DND-41 (cell line): ENCODE data around the gene NDUFS6.
A peak's percentile ranks its signal among the peaks of the same experiment; 100 is the strongest.

ENCODE experiments used
- ATAC-seq: fragments of 200-7000 bp; cut with Tn5 transposase; 3 replicates; pipeline ENCODE4 v1.9.1; 2021; ENCODE audit warnings: low read depth; ENCODE audit not compliant: insufficient read depth
- DNase-seq: peaks from one replicate; pipeline ENCODE4 v3.0.0-alpha.2; 2020
- H2AFZ ChIP-seq: 2 replicates; pipeline ENCODE4 v1.6.0; 2012; ENCODE audit warnings: low read depth, low read length
- H3K27ac ChIP-seq: 2 replicates; pipeline ENCODE4 v1.5.1; 2012; ENCODE audit warnings: low read length, inconsistent platforms
- H3K27me3 ChIP-seq: fragments of 200-600 bp; sonication (generic); 2 replicates; pipeline ENCODE4 v1.6.0; 2012; ENCODE audit warnings: low read length, mild to moderate bottlenecking, inconsistent platforms; ENCODE audit not compliant: insufficient read depth, poor library complexity
- H3K36me3 ChIP-seq: 2 replicates; pipeline ENCODE4 v1.5.1; 2012; ENCODE audit warnings: low read length, inconsistent platforms; ENCODE audit not compliant: insufficient read depth
- H3K4me1 ChIP-seq: 2 replicates; pipeline ENCODE4 v1.5.1; 2012; ENCODE audit warnings: mild to moderate bottlenecking, low read length; ENCODE audit not compliant: insufficient read depth
- H3K4me2 ChIP-seq: 2 replicates; pipeline ENCODE4 v1.6.0; 2012; ENCODE audit warnings: mild to moderate bottlenecking, moderate library complexity, low read length, inconsistent platforms; ENCODE audit not compliant: insufficient read depth
- H3K4me3 ChIP-seq, 2 experiments: fragments of 200-600 bp in 1 of 2; shearing (Covaris generic) in 1 of 2; 2 replicates each; pipeline ENCODE4 v1.5.1; 2012 to 2016; ENCODE audit warnings: inconsistent platforms in 2 of 2, low read length in 2 of 2, mild to moderate bottlenecking in 2 of 2, low read depth in 1 of 2, moderate library complexity in 1 of 2
- H3K79me2 ChIP-seq: 2 replicates; pipeline ENCODE4 v1.6.0; 2012; ENCODE audit warnings: low read length, inconsistent platforms; ENCODE audit not compliant: insufficient read depth
- H3K9ac ChIP-seq: 2 replicates; pipeline ENCODE4 v1.6.0; 2012; ENCODE audit warnings: low read depth, mild to moderate bottlenecking, inconsistent platforms, low read length, moderate library complexity
- H3K9me3 ChIP-seq: 2 replicates; pipeline ENCODE4 v1.5.1; 2012; ENCODE audit warnings: low read length, moderate library complexity, mild to moderate bottlenecking, inconsistent platforms; ENCODE audit not compliant: insufficient read depth, severe bottlenecking
- H4K20me1 ChIP-seq: 2 replicates; pipeline ENCODE4 v1.6.0; 2012; ENCODE audit warnings: low read length; ENCODE audit not compliant: insufficient read depth
- CTCF ChIP-seq: IDR thresholded peaks from 2 replicates; pipeline ENCODE4 v1.5.1; 2012; ENCODE audit warnings: borderline replicate concordance, low read length, moderate library complexity, mild to moderate bottlenecking; ENCODE audit not compliant: poor library complexity, severe bottlenecking; ENCODE audit errors: extremely low read depth
- EZH2 ChIP-seq: IDR thresholded peaks from 3 replicates; pipeline ENCODE4 v1.6.1; 2012; ENCODE audit warnings: borderline replicate concordance, low read depth, mild to moderate bottlenecking, moderate library complexity, low read length, inconsistent platforms; ENCODE audit not compliant: severe bottlenecking

NDUFS6 gene

GRCh38 chr5:1770443-1770802 is 30.8 kb upstream of the NDUFS6 start:
- TF ChIP-seq EZH2 (no peak), CTCF (no peak)
- H3K79me2 ChIP-seq = no peaks in the 10 kb centered on the region
- no peak overlapping the region for H2AFZ ChIP-seq
- DNase-seq (no peak), ATAC-seq (no peak)
- H3K27me3 ChIP-seq = peaks cover 7% of the 10 kb centered on the region
- H3K9ac ChIP-seq = no peak overlapping the region
- H4K20me1 ChIP-seq = no peaks in the 10 kb centered on the region
- no peaks in the 10 kb centered on the region for H3K36me3 ChIP-seq
- no peak overlapping the region for H3K4me3 ChIP-seq
- no peaks in the 10 kb centered on the region for H3K9me3 ChIP-seq
- H3K4me2 ChIP-seq = no peak overlapping the region
- no peak overlapping the region for H3K27ac ChIP-seq
- no peaks in the 10 kb centered on the region for H3K4me1 ChIP-seq

GRCh38 chr5:1771149-1772065 is 29.8 kb upstream of the NDUFS6 start:
- no peaks in the 10 kb centered on the region for H4K20me1 ChIP-seq
- no peak for DNase-seq
- H3K4me3 ChIP-seq = no peak overlapping the region
- no peak overlapping the region for H3K9ac ChIP-seq
- no peaks in the 10 kb centered on the region for H3K4me1 ChIP-seq
- H3K27me3 ChIP-seq = peaks cover 10% of the 10 kb centered on the region
- H3K36me3 ChIP-seq = no peaks in the 10 kb centered on the region
- no peak for TF ChIP-seq CTCF
- no peak for TF ChIP-seq EZH2
- H3K9me3 ChIP-seq = no peaks in the 10 kb centered on the region
- H3K79me2 ChIP-seq = no peaks in the 10 kb centered on the region
- H3K4me2 ChIP-seq = no peak overlapping the region
- no peak overlapping the region for H3K27ac ChIP-seq
- H2AFZ ChIP-seq = no peak overlapping the region
- no peak for ATAC-seq

- H3K9ac ChIP-seq = no peak overlapping the region
- no peak for DNase-seq
Observed at GRCh38 chr5:1772634-1773033, 28.6 kb upstream of the NDUFS6 start.

More at GRCh38 chr5:1772634-1773033, 28.6 kb upstream of the NDUFS6 start:
- H3K4me2 ChIP-seq = no peak overlapping the region
- peaks cover 14% of the 10 kb centered on the region for H3K27me3 ChIP-seq
- H3K4me3 ChIP-seq = no peak overlapping the region
- no peaks in the 10 kb centered on the region for H4K20me1 ChIP-seq
- H2AFZ ChIP-seq = no peak overlapping the region
- TF ChIP-seq CTCF = peak; percentile 29
- TF ChIP-seq EZH2 = no peak
- no peak overlapping the region for H3K27ac ChIP-seq
- no peaks in the 10 kb centered on the region for H3K79me2 ChIP-seq
- H3K9me3 ChIP-seq = no peaks in the 10 kb centered on the region
- H3K36me3 ChIP-seq = no peaks in the 10 kb centered on the region
- H3K4me1 ChIP-seq = no peaks in the 10 kb centered on the region
- ATAC-seq = no peak; the same call in 2 of the 3 replicates
